AG09309 (cell line): ENCODE results near the gene RBFOX1.

Experiments
- DNase-seq: peaks from one replicate; pipeline ENCODE4 v3.0.0-alpha.2; 2010; ENCODE audit warnings: low read depth
- H3K4me3 ChIP-seq: 2 replicates; pipeline ENCODE4 v1.5.1; 2011; ENCODE audit warnings: mild to moderate bottlenecking, low read depth, low read length, moderate library complexity; ENCODE audit not compliant: control insufficient read depth
- TF ChIP-seq, protein P1 (sequence below): IDR thresholded peaks from 2 replicates; pipeline ENCODE4 v1.5.1; 2011; ENCODE audit warnings: mild to moderate bottlenecking, low read depth, low read length, inconsistent platforms; ENCODE audit not compliant: insufficient read depth, control insufficient read depth; ENCODE audit errors: missing control alignments

The RBFOX1 gene

DNA sequence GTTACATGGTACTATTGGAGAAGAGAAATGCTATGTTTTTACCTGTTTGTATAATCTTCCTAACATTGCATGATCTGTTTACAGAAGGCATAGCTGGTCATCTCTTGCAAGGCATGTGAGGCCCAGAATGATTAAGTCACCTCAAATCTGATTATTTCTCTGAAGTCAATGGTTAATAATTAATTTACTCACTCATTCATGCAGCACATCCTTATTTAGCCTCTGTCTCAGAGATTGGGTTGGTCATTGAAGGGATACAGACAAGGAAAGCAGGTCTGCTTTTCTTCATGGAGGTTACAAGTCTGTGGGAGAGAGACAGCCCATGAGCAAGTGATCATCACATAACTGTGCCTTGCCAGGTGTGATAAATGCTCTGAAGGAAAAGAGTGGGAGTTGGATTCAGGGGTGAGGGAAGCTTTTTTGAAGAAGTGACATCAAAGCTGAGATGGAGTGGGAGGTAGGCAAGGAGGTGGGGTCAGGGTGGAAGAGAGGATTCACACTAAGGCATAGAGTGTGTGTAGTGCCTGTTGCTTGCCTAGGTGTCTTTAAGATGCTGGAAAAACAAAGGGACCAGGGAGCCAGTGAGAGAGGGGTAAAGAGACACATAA lies 16.3 kb upstream of the RBFOX1 start:
- TF ChIP-seq, protein P1, sequence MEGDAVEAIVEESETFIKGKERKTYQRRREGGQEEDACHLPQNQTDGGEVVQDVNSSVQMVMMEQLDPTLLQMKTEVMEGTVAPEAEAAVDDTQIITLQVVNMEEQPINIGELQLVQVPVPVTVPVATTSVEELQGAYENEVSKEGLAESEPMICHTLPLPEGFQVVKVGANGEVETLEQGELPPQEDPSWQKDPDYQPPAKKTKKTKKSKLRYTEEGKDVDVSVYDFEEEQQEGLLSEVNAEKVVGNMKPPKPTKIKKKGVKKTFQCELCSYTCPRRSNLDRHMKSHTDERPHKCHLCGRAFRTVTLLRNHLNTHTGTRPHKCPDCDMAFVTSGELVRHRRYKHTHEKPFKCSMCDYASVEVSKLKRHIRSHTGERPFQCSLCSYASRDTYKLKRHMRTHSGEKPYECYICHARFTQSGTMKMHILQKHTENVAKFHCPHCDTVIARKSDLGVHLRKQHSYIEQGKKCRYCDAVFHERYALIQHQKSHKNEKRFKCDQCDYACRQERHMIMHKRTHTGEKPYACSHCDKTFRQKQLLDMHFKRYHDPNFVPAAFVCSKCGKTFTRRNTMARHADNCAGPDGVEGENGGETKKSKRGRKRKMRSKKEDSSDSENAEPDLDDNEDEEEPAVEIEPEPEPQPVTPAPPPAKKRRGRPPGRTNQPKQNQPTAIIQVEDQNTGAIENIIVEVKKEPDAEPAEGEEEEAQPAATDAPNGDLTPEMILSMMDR: no peak
- H3K4me3 ChIP-seq: no peak overlapping the region
- DNase-seq: no peak

DNA sequence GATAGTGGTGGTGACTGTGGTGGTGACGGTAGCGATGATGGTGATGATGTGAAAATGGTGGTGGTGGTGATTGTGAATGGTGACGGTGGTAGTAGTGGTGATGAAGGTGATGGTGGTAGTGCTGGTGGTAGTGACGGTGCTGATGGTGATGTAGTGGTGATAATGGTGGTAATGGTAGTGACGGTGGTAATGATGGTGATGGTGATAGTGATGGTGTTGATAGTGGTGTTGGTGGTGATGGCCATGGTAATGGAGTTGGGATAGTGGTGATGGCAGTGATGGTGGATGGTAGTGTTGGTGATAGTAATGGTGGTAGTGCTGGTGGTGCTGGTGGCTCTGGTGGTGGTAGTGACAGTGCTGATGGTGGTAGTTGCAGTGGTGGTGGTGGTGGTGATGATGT lies 14.7 kb upstream of the RBFOX1 start:
- H3K4me3 ChIP-seq: no peak overlapping the region
- no peak for DNase-seq
- TF ChIP-seq, protein P1: no peak

DNA sequence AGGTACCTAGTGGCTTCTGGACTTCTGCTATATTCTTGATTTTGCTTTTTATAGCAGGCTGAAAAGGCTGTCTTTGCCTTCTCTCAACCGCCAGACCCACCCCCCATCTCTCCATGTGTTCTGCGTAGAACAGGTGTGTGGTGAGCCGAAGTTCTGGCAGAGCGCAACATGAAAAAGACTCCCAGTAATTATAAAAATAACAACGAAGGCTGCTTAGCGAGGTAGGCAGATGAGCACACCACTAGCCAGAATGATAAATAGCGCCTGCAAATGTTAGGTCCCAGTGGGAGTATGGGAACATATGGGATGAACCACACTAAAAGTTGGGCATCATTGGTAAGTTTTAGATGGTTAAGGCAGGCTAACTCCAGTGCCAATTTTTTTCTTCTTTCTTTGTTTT lies 14.0 kb upstream of the RBFOX1 start:
- DNase-seq: no peak
- H3K4me3 ChIP-seq: no peak overlapping the region
- TF ChIP-seq, protein P1: no peak

DNA sequence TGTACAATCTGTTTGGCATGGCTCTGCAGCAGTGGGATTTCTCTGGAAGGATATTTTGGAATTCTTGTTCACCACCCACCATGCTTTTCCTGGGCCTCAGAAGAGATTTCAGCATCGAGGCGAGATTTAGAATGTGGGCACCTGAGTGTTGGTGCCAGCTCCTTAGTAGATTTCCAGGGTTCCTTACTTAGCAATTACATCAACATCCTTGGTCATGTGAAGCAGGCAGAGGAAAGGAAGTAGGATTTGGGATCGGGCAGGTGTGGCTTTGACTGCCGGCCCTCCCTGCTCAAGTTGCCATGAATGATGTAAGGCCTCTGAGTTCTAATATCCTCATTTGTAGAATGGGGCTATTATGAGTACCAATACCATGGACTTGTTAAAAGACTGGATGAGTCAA lies 13.1 kb upstream of the RBFOX1 start:
- TF ChIP-seq, protein P1: no peak
- H3K4me3 ChIP-seq: no peak overlapping the region

DNA sequence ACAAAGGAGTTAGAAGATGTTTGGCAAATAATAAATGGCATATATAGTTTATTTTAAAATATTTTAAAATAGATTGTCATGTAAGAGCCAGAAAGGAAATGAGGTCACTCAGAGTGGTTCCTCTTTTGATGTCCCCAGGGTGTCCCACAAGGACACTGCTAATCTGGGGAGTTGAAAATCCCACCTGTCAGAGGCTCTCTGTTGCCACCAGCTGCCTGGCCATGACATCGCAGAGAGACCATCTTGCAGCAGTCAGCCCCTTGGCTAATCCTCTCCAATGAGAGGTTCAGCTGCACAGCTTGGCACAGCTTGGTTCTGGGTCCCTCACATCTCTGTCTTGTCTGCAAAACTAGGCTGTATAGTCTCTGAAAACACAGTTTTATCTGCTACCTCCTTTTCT lies 11.0 kb upstream of the RBFOX1 start:
- no peak overlapping the region for H3K4me3 ChIP-seq
- DNase-seq: no peak
- TF ChIP-seq, protein P1: no peak

More for the DNA sequence above, 13.1 kb upstream of the RBFOX1 start:
- no peak for DNase-seq

DNA sequence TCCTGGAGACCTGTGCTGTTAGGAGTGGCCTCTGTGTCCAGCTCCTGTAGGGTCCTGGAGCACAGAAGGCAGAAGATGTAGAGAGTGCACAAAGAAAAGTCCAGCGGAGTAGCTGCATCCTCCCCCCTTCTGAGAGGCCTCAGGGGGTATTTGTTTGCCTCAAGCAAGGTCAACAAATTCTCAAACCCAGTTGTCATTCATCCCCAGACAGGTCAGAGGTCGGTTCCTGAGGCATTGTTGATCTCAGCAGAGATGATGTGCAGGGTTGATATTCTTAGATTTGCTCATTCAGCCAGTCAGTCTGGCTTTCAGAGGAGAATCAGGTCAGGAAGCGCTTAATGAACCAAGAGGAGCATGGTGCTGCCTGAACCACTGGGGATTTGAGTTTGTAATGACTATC lies 8.3 kb upstream of the RBFOX1 start:
- H3K4me3 ChIP-seq: no peak overlapping the region
- DNase-seq: no peak
- TF ChIP-seq, protein P1: no peak

DNA sequence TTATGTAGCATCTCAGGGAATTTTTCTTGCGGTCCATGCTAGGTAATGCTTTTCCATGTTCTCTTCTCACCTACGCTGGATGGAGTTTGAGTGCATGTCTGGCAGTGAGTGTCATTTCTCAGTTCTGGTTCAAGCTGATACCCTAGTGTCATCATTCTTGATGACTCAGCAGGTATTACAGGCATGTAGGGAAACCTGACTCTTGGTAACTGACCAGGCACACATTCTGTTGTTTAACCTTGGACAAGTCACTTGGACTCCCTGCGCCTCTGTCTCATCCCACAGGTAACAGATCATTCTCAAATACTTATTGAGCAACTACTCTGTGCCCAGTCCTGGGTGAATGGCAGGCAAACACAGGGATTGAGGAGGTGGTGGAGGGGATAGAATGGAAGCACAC lies 6.8 kb upstream of the RBFOX1 start:
- TF ChIP-seq, protein P1: no peak
- no peak overlapping the region for H3K4me3 ChIP-seq
- no peak for DNase-seq
